HL-60 (cell line): Measurements from ENCODE around the gene IGF2R.
"Not testable (repeated sequence)": the region's sequence is repeated elsewhere in the genome, so short reads cannot be mapped to it uniquely, and the experiment has no call there.

Experiments
- CTCF ChIP-seq: IDR thresholded peaks from one replicate; pipeline ENCODE4 v1.5.1; 2011; ENCODE audit warnings: low read length, control low read depth, inconsistent platforms; ENCODE audit not compliant: insufficient read depth
- POLR2AphosphoS5 ChIP-seq: IDR thresholded peaks from 2 replicates; pipeline ENCODE4 v1.6.1; 2012; ENCODE audit warnings: low read depth
- REST ChIP-seq: IDR thresholded peaks from 2 replicates; pipeline ENCODE4 v1.6.1; 2012; ENCODE audit warnings: low read depth; ENCODE audit not compliant: insufficient replicate concordance
- SPI1 ChIP-seq: IDR thresholded peaks from 2 replicates; pipeline ENCODE4 v1.6.1; 2012; ENCODE audit warnings: low read depth, mild to moderate bottlenecking, borderline replicate concordance

- not testable (repeated sequence) for TF ChIP-seq POLR2AphosphoS5, CTCF, SPI1, REST
These were observed 1.3 kb upstream of the IGF2R start for GRCh38 chr6:159967621-159968020.
